ENCODE measurements around the gene LDLRAD2. TPM values are rescaled to one million over a fixed set of nuclear protein-coding genes. Genes with fewer than 3 reads are reported as not detected.

The LDLRAD2 gene
- total RNA-seq, 4 donors from 2014 or later, result 0.48 TPM; not detected in 3

- Histone ChIP-seq H3K4me1 (peaks cover 0 to 14% (median 9%) of the 10 kb centered on the region in 4 donors), H3K9me3 (no peaks in the 10 kb centered on the region), H3K4me3 (no peak overlapping the region), H3K27me3 (no peaks in the 10 kb centered on the region), H3K36me3 (peaks cover 0 to 18% (median 0%) of the 10 kb centered on the region in 4 donors), H3K27ac (peak overlapping the region in 1 of 4 donors; percentile 24)
- TF ChIP-seq EP300 (IDR thresholded peaks at IDR 0.05; ENCODE audit: low read depth) (no peak), POLR2AphosphoS5 (IDR thresholded peaks at IDR 0.05) (no peak), POLR2A (IDR thresholded peaks at IDR 0.05) (no peak)
- TF ChIP-seq, protein P1, sequence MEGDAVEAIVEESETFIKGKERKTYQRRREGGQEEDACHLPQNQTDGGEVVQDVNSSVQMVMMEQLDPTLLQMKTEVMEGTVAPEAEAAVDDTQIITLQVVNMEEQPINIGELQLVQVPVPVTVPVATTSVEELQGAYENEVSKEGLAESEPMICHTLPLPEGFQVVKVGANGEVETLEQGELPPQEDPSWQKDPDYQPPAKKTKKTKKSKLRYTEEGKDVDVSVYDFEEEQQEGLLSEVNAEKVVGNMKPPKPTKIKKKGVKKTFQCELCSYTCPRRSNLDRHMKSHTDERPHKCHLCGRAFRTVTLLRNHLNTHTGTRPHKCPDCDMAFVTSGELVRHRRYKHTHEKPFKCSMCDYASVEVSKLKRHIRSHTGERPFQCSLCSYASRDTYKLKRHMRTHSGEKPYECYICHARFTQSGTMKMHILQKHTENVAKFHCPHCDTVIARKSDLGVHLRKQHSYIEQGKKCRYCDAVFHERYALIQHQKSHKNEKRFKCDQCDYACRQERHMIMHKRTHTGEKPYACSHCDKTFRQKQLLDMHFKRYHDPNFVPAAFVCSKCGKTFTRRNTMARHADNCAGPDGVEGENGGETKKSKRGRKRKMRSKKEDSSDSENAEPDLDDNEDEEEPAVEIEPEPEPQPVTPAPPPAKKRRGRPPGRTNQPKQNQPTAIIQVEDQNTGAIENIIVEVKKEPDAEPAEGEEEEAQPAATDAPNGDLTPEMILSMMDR (IDR thresholded peaks at IDR 0.05), result no peak
- in situ Hi-C loops (cut with MboI; ENCODE audit: low pct_ligation_motif_present in 1 of 4, low pct_unique_long_range_greater_than_20kb in 1 of 4, low sequenced_read_pairs in 3 of 4), result loop anchor here in 1 of 4 donors (25.0 kb wide), 1 partner anchor 90 kb away; no protein-coding TSS in a partner anchor
- 83% methylated on average over 13 of the region's 13 CpGs; no CpG with 5 or more reads in 1 of the 2 donors for WGBS, 2 donors (ENCODE audit: low coverage in 1 of 2)
- peak; percentile 29 for DNase-seq
- intact Hi-C loops (cut with DNase I; ENCODE audit: low total_unique reads), result no loop called here
Observed at GRCh38 chr1:21871943-21872342, 59.9 kb downstream of the LDLRAD2 start.

GRCh38 chr1:21872445-21873079, 60.5 kb downstream of the LDLRAD2 start:
- no peak for DNase-seq
- Histone ChIP-seq H3K9me3 (no peaks in the 10 kb centered on the region), H3K4me3 (no peak overlapping the region), H3K4me1 (peaks cover 0 to 14% (median 9%) of the 10 kb centered on the region in 4 donors), H3K27ac (peak overlapping the region in 1 of 4 donors; percentile 24), H3K36me3 (peaks cover 0 to 18% (median 0%) of the 10 kb centered on the region in 4 donors), H3K27me3 (no peaks in the 10 kb centered on the region)
- WGBS, 2 donors (ENCODE audit: low coverage in 1 of 2), result 92% methylated on average over 16 of the region's 17 CpGs; no CpG with 5 or more reads in 1 of the 2 donors
- in situ Hi-C loops (cut with MboI; ENCODE audit: low pct_ligation_motif_present in 1 of 4, low pct_unique_long_range_greater_than_20kb in 1 of 4, low sequenced_read_pairs in 3 of 4) (loop anchor here in 1 of 4 donors (25.0 kb wide), 1 partner anchor 90 kb away; no protein-coding TSS in a partner anchor), intact Hi-C loops (cut with DNase I; ENCODE audit: low total_unique reads) (no loop called here)
- no peak for TF ChIP-seq POLR2AphosphoS5 (IDR thresholded peaks at IDR 0.05)
- TF ChIP-seq POLR2A (IDR thresholded peaks at IDR 0.05), result no peak
- TF ChIP-seq, protein P1 (IDR thresholded peaks at IDR 0.05), result no peak
- TF ChIP-seq EP300 (IDR thresholded peaks at IDR 0.05; ENCODE audit: low read depth), result no peak

DNA sequence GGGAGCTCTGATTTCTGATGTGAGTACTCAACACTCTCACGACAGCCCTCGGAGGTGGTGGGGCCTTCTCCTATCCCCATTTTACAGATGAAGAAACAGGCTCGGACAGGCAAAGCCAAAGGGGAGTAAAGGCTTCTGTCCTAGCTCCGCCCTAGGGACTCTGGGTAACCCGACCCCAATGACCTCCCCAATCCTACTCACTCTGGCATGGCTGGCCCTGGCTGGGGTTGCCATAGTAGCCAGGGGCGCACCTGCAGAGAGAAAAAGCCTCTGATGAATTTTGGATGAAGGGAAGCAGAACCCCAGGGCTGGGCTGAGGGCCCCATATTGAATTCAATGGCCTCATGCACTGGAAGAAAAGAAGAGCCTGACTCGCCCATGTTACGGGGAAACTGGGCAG, 61.1 kb downstream of the LDLRAD2 start:
- WGBS, 2 donors (ENCODE audit: low coverage in 1 of 2), result 85% methylated on average over 8 of the region's 8 CpGs; no CpG with 5 or more reads in 1 of the 2 donors
- Histone ChIP-seq H3K27ac (no peak overlapping the region), H3K9me3 (no peaks in the 10 kb centered on the region), H3K27me3 (no peaks in the 10 kb centered on the region), H3K36me3 (peaks cover 0 to 23% (median 0%) of the 10 kb centered on the region in 4 donors), H3K4me1 (peaks cover 0 to 14% (median 8%) of the 10 kb centered on the region in 4 donors), H3K4me3 (no peak overlapping the region)
- no peak for DNase-seq
- intact Hi-C loops (cut with DNase I; ENCODE audit: low total_unique reads) (no loop called here), in situ Hi-C loops (cut with MboI; ENCODE audit: low pct_ligation_motif_present in 1 of 4, low pct_unique_long_range_greater_than_20kb in 1 of 4, low sequenced_read_pairs in 3 of 4) (loop anchor here in 1 of 4 donors (25.0 kb wide), 1 partner anchor 89 kb away; no protein-coding TSS in a partner anchor)
- TF ChIP-seq EP300 (IDR thresholded peaks at IDR 0.05; ENCODE audit: low read depth), result no peak
- TF ChIP-seq, protein P1 (IDR thresholded peaks at IDR 0.05), result no peak
- no peak for TF ChIP-seq POLR2AphosphoS5 (IDR thresholded peaks at IDR 0.05)
- no peak for TF ChIP-seq POLR2A (IDR thresholded peaks at IDR 0.05)

DNA sequence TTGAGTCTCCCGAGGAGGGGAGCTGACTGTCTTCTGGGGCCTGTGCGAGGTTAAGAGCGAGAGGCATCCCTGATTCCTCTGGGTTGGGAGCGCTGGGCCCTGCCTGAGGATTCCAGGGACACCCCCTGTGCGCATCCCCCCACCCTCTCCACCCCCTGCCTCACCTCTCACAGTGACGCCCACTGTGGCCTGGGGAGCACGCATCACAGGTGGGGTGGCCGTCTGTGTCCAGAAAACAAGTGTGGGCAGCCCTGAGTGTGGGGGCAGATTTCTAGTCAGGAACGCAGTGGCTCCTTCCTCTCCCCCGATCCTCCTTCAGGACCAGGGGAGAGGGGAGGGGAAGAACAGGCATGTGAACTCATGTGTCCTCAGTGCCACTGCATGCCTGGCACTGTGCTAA, 61.7 kb downstream of the LDLRAD2 start:
- Histone ChIP-seq H3K27me3 (no peaks in the 10 kb centered on the region), H3K36me3 (peaks cover 0 to 26% (median 0%) of the 10 kb centered on the region in 4 donors), H3K4me1 (peaks cover 0 to 14% (median 8%) of the 10 kb centered on the region in 4 donors), H3K9me3 (no peaks in the 10 kb centered on the region), H3K4me3 (no peak overlapping the region), H3K27ac (no peak overlapping the region)
- in situ Hi-C loops (cut with MboI; ENCODE audit: low pct_ligation_motif_present in 1 of 4, low pct_unique_long_range_greater_than_20kb in 1 of 4, low sequenced_read_pairs in 3 of 4) (loop anchor here in 1 of 4 donors (25.0 kb wide), 1 partner anchor 89 kb away; no protein-coding TSS in a partner anchor), intact Hi-C loops (cut with DNase I; ENCODE audit: low total_unique reads) (no loop called here)
- 80 to 96% methylated on average over 3 to 7 of the region's 10 CpGs for WGBS, 2 donors (ENCODE audit: low coverage in 1 of 2)
- no peak for TF ChIP-seq POLR2A (IDR thresholded peaks at IDR 0.05)
- TF ChIP-seq EP300 (IDR thresholded peaks at IDR 0.05; ENCODE audit: low read depth), result no peak
- no peak for TF ChIP-seq POLR2AphosphoS5 (IDR thresholded peaks at IDR 0.05)
- TF ChIP-seq, protein P1 (IDR thresholded peaks at IDR 0.05), result no peak
- no peak for DNase-seq
